Left lung (tissue), 10 donors: ENCODE measurements around the gene OLIG2. TPM values are rescaled to one million over a fixed set of nuclear protein-coding genes. Genes with fewer than 3 reads are reported as not detected.
A peak's percentile ranks its signal among the peaks of the same experiment; 100 is the strongest.

ENCODE experiments used
- ATAC-seq: fragments of 200-7000 bp; cut with Tn5 transposase; one replicate; pipeline ENCODE4 v1.9.1; 2020; ENCODE audit warnings: moderate library complexity
- DNase-seq, 4 donors: peaks; one replicate each; pipeline ENCODE4 v3.0.0-alpha.2; 2013 to 2020
- H3K27ac ChIP-seq, 2 donors: fragments of 200-600 bp; sonication (generic) in 1 of 2; one replicate each; pipeline versions ENCODE4 v1.5.0 to v1.8.0; 2020 to 2021
- H3K27me3 ChIP-seq, 2 donors: fragments of 200-600 bp; sonication (generic) in 1 of 2; one replicate each; pipeline versions ENCODE4 v1.5.0 to v1.8.0; 2020 to 2021
- H3K36me3 ChIP-seq, 2 donors: fragments of 200-600 bp; sonication (generic) in 1 of 2; one replicate each; pipeline versions ENCODE4 v1.5.0 to v1.8.0; 2020 to 2021
- H3K4me1 ChIP-seq, 2 donors: fragments of 200-600 bp; one replicate each; pipeline ENCODE4 v1.8.0; 2021
- H3K4me3 ChIP-seq, 2 donors: fragments of 200-600 bp; sonication (generic) in 1 of 2; one replicate each; pipeline versions ENCODE4 v1.5.0 to v1.8.0; 2020 to 2021; ENCODE audit warnings: mild to moderate bottlenecking in 1 of 2
- H3K9me3 ChIP-seq, 2 donors: fragments of 200-600 bp; sonication (generic) in 1 of 2; one replicate each; pipeline versions ENCODE4 v1.5.0 to v1.8.0; 2020 to 2021
- intact Hi-C, 2 donors: fragments of 100-400 bp; cut with DNase I; formaldehyde crosslinking; loops; one replicate each; pipeline versions ENCODE4 v1.11.2 to v1.14.2; 2022
- polyA plus RNA-seq, 6 donors: library from polyadenylated mRNA; unstranded; fragments of 120-200 nt; gene quantifications; one replicate each; pipeline ENCODE4 v1.2.1, GENCODE V29; 2013; ENCODE audit not compliant: insufficient read length in 6 of 6
- total RNA-seq, 2 donors: library from RNA; stranded (reverse); fragmentation: NEBNext Ultra II Directional; extraction: Animal tissue kit (Norgen Biotek cat#: 25700); gene quantifications; one replicate each; pipeline ENCODE4 v1.2.1, GENCODE V29; 2021
- TF ChIP-seq, protein P1 (sequence below), 2 donors: fragments of 200-600 bp; sonication (generic) in 1 of 2; IDR thresholded peaks; one replicate each; pipeline versions ENCODE4 v1.5.0 to v1.8.0; 2021; ENCODE audit warnings: antibody characterized with exemption in 2 of 2
- donor health status: DM: no; HTN: yes; CAD: no.
- donor health status: DM: no; HTN: no; CAD: no.

Gene OLIG2
- total and polyA plus RNA-seq, 8 donors: 0.23 to 0.47 TPM; not detected in 6

DNA sequence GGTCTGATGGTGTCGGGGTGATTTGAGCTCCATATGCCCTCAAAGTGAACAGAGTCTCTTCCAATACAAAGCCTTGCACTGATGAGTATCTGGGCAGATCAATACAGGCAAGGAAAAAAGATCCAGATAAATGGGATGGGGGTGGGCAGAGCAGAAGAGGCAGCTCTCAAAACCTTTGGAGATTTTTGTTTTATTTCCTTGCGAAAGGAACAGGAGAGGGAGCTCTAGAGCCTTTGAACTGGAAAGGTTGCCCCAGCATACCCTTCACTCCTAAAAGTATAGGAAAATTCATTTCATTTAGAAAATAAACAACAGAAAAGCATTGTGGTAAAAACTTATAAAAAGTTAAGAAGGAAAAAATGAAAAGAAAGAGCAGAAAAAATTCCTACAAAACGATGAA, 31.4 kb upstream of the OLIG2 start:
- no peaks in the 10 kb centered on the region for H3K4me1 ChIP-seq
- H3K27me3 ChIP-seq: peaks cover 4 to 30% of the 10 kb centered on the region in 2 donors
- H3K36me3 ChIP-seq: no peaks in the 10 kb centered on the region
- no peak overlapping the region for H3K27ac ChIP-seq
- H3K4me3 ChIP-seq: no peak overlapping the region
- DNase-seq (no peak), ATAC-seq (peak; percentile 56)
- H3K9me3 ChIP-seq: no peaks in the 10 kb centered on the region
- TF ChIP-seq, protein P1, sequence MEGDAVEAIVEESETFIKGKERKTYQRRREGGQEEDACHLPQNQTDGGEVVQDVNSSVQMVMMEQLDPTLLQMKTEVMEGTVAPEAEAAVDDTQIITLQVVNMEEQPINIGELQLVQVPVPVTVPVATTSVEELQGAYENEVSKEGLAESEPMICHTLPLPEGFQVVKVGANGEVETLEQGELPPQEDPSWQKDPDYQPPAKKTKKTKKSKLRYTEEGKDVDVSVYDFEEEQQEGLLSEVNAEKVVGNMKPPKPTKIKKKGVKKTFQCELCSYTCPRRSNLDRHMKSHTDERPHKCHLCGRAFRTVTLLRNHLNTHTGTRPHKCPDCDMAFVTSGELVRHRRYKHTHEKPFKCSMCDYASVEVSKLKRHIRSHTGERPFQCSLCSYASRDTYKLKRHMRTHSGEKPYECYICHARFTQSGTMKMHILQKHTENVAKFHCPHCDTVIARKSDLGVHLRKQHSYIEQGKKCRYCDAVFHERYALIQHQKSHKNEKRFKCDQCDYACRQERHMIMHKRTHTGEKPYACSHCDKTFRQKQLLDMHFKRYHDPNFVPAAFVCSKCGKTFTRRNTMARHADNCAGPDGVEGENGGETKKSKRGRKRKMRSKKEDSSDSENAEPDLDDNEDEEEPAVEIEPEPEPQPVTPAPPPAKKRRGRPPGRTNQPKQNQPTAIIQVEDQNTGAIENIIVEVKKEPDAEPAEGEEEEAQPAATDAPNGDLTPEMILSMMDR (IDR thresholded peaks at IDR 0.05): no peak
- intact Hi-C loops: loop anchor here in 1 of 2 donors (10.0 kb wide), 1 partner anchor 200 kb away; no protein-coding TSS in a partner anchor

GRCh38 chr21:33007747-33008146, 18.0 kb upstream of the OLIG2 start:
- Histone ChIP-seq H3K4me1 (peaks cover 0 to 38% of the 10 kb centered on the region in 2 donors), H3K27ac (peak overlapping the region in 1 of 2 donors; percentile 81), H3K4me3 (no peak overlapping the region), H3K27me3 (peaks cover 0 to 16% of the 10 kb centered on the region in 2 donors), H3K36me3 (no peaks in the 10 kb centered on the region), H3K9me3 (no peaks in the 10 kb centered on the region)
- ATAC-seq (peak; percentile 58), DNase-seq (no peak)
- TF ChIP-seq, protein P1 (IDR thresholded peaks at IDR 0.05): no peak
- intact Hi-C loops: no loop called here

DNA sequence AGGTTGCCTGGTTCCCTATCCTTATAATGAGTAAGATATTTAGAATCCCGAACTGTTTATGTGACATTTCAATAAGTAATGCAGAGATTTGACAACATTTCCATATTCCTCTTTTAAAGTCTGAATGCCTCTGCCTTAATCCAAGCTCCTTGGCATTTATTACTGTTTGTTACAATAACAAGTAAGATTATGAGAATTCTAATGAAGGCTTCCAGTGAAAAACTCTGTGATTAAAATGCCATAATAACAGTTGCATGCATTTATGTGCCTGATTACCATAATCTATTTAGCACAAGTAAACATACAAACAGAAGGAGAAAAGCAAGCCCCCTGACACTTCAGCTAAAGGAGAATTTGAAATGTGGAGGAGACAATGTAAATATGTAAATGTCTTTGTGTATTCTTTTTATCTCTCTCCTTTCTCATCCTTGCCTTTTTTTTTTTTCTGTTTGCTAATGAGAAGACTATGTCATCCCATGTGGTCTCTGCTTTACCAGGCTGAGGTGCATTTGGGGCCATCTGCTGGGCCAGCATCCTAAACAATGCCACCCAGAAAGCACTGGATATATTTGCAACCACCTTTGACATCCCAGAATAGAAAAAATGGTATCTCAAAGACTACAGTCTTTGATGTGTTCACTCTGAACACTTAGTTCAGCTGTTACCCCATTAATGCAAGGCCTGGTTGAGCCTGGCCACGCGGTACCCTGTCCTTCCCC, 17.2 kb upstream of the OLIG2 start:
- H3K4me1 ChIP-seq: peaks cover 0 to 38% of the 10 kb centered on the region in 2 donors
- intact Hi-C loops: no loop called here
- H3K27ac ChIP-seq: peak overlapping the region in 1 of 2 donors; percentile 81
- ATAC-seq (no peak), DNase-seq (no peak)
- peaks cover 0 to 23% of the 10 kb centered on the region in 2 donors for H3K27me3 ChIP-seq
- H3K4me3 ChIP-seq: no peak overlapping the region
- H3K36me3 ChIP-seq: no peaks in the 10 kb centered on the region
- no peaks in the 10 kb centered on the region for H3K9me3 ChIP-seq
- TF ChIP-seq, protein P1 (IDR thresholded peaks at IDR 0.05): no peak

DNA sequence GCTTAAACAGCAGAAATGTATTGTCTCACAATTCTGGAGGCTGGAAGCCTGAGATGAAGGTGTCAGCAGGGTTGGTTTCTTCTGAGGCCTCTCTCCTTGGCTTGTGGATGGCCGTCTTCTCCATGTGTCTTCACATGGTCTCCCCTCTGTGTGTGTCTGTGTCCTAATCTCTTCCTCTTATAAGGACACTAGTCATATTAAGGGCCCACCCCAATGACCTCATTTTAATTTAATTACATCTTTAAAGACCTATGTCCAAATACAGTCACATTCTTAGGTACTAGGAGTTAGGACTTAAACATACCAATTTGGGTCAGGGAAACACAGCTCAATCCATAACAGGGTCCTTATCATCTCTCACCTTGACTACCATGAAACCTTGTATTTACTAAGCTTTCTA, 14.8 kb upstream of the OLIG2 start:
- H3K4me3 ChIP-seq: no peak overlapping the region
- no peaks in the 10 kb centered on the region for H3K36me3 ChIP-seq
- peaks cover 0 to 46% of the 10 kb centered on the region in 2 donors for H3K4me1 ChIP-seq
- peaks cover 0 to 46% of the 10 kb centered on the region in 2 donors for H3K27me3 ChIP-seq
- H3K9me3 ChIP-seq: no peaks in the 10 kb centered on the region
- H3K27ac ChIP-seq: peak overlapping the region in 1 of 2 donors; percentile 71
- no peak for DNase-seq
- TF ChIP-seq, protein P1 (IDR thresholded peaks at IDR 0.05): no peak
- ATAC-seq: no peak
- intact Hi-C loops: no loop called here

- DNase-seq (no peak), ATAC-seq (peak; percentile 73)
- Histone ChIP-seq H3K4me3 (no peak overlapping the region), H3K36me3 (no peaks in the 10 kb centered on the region), H3K9me3 (no peaks in the 10 kb centered on the region), H3K27ac (peak overlapping the region in 1 of 2 donors; percentile 71), H3K4me1 (peaks cover 0 to 46% of the 10 kb centered on the region in 2 donors), H3K27me3 (peaks cover 0 to 52% of the 10 kb centered on the region in 2 donors)
- TF ChIP-seq, protein P1 (IDR thresholded peaks at IDR 0.05): no peak
- intact Hi-C loops: no loop called here
Observed at GRCh38 chr21:33011462-33011861, 14.3 kb upstream of the OLIG2 start.
